Adrenal gland (tissue), 5 donors: ENCODE measurements around the gene FLRT3.

Experiments
- CTCF ChIP-seq, 6 experiments: fragments of 450-650 bp in 4 of 6; fragments of 200-600 bp in 2 of 6; sonication (generic) in 1 of 6; IDR thresholded peaks; 1 replicate in 5 of 6; 2 replicates in 1 of 6; pipeline versions ENCODE4 v1.5.1 to v1.8.0; 2016 to 2021; ENCODE audit warnings: antibody characterized with exemption in 6 of 6, mild to moderate bottlenecking in 2 of 6, moderate library complexity in 1 of 6
- POLR2A ChIP-seq, 2 donors: fragments of 450-650 bp; IDR thresholded peaks; one replicate each; pipeline ENCODE4 v1.6.1; 2017; ENCODE audit warnings: antibody characterized with exemption in 2 of 2, mild to moderate bottlenecking in 2 of 2, moderate library complexity in 1 of 2
- donor health status: DM: no; HTN: no; CAD: no.

- TF ChIP-seq POLR2A (IDR thresholded peaks at IDR 0.05): no peak
- no peak for TF ChIP-seq CTCF (IDR thresholded peaks at IDR 0.05)
Measured at GRCh38 chr20:14331646-14332045, 5.8 kb downstream of the FLRT3 start.
